HG03442 (cell line): ENCODE measurements around the gene PDE11A.
"Not testable (repeated sequence)": the region's sequence is repeated elsewhere in the genome, so short reads cannot be mapped to it uniquely, and the experiment has no call there.

Source experiments
- ATAC-seq: cut with Tn5 transposase; IDR thresholded peaks from one replicate; pipeline ENCODE4 v1.9.1; 2021; ENCODE audit warnings: mild to moderate bottlenecking, moderate library complexity; ENCODE audit not compliant: unreplicated experiment

The PDE11A gene

GRCh38 chr2:177830881-177831386 lies 241.6 kb downstream of the PDE11A start:
- ATAC-seq, result no peak

GRCh38 chr2:177828557-177828956 lies 244.0 kb downstream of the PDE11A start:
- ATAC-seq, result no peak

GRCh38 chr2:177826897-177827296 lies 245.7 kb downstream of the PDE11A start:
- no peak for ATAC-seq

- ATAC-seq, result no peak
Observed at GRCh38 chr2:177822941-177823340, 249.6 kb downstream of the PDE11A start.

GRCh38 chr2:177818412-177818811 lies 254.2 kb downstream of the PDE11A start:
- no peak for ATAC-seq

GRCh38 chr2:177817300-177817699 lies 255.3 kb downstream of the PDE11A start:
- no peak for ATAC-seq

GRCh38 chr2:177816766-177817165 lies 255.8 kb downstream of the PDE11A start:
- no peak for ATAC-seq

GRCh38 chr2:177812713-177813396 lies 259.7 kb downstream of the PDE11A start:
- no peak for ATAC-seq

- no peak for ATAC-seq
Observed at GRCh38 chr2:177810906-177811305, 261.7 kb downstream of the PDE11A start.

GRCh38 chr2:177808984-177809809 lies 263.4 kb downstream of the PDE11A start:
- no peak for ATAC-seq

GRCh38 chr2:177806025-177806424 lies 266.6 kb downstream of the PDE11A start:
- ATAC-seq, result no peak

- no peak for ATAC-seq
Observed at GRCh38 chr2:177799531-177799930, 273.0 kb downstream of the PDE11A start.

GRCh38 chr2:177797808-177798207 lies 274.8 kb downstream of the PDE11A start:
- no peak for ATAC-seq

GRCh38 chr2:177796654-177797415 lies 275.7 kb downstream of the PDE11A start:
- no peak for ATAC-seq

GRCh38 chr2:177796011-177796410 lies 276.6 kb downstream of the PDE11A start:
- ATAC-seq, result no peak

GRCh38 chr2:177785143-177785542 lies 287.4 kb downstream of the PDE11A start:
- ATAC-seq, result not testable (repeated sequence)

- no peak for ATAC-seq
Observed at GRCh38 chr2:177784745-177785067, 287.9 kb downstream of the PDE11A start.

- peak; percentile 98 for ATAC-seq
Observed at GRCh38 chr2:177783835-177784744, 288.5 kb downstream of the PDE11A start.

- no peak for ATAC-seq
Observed at GRCh38 chr2:177783091-177783490, 289.5 kb downstream of the PDE11A start.

GRCh38 chr2:177782613-177783012 lies 290.0 kb downstream of the PDE11A start:
- ATAC-seq, result no peak
